Loucy (cell line): ENCODE data around the gene EHF.

Experiments
- H2AFZ ChIP-seq: fragments of 200-600 bp; sonication (generic); 2 replicates; pipeline ENCODE4 v1.6.0; 2016; ENCODE audit warnings: antibody characterized with exemption, mild to moderate bottlenecking, low read length, moderate library complexity
- H3F3A ChIP-seq: fragments of 200-600 bp; 2 replicates; pipeline ENCODE4 v1.6.0; 2016; ENCODE audit warnings: antibody characterized with exemption, low read depth, mild to moderate bottlenecking
- H3K27me3 ChIP-seq: fragments of 200-600 bp; sonication (generic); 2 replicates; pipeline ENCODE4 v1.6.1; 2014; ENCODE audit warnings: low read length, mild to moderate bottlenecking; ENCODE audit not compliant: insufficient read depth, poor library complexity, severe bottlenecking
- H3K36me3 ChIP-seq: fragments of 200-600 bp; sonication (generic); 2 replicates; pipeline ENCODE4 v1.6.1; 2016; ENCODE audit warnings: low read length; ENCODE audit not compliant: insufficient read depth
- H3K4me1 ChIP-seq: fragments of 200-600 bp; sonication (generic); 2 replicates; pipeline ENCODE4 v1.5.1; 2014; ENCODE audit warnings: low read length, mild to moderate bottlenecking; ENCODE audit not compliant: insufficient read depth, poor library complexity, severe bottlenecking
- H3K4me2 ChIP-seq: fragments of 200-600 bp; sonication (generic); 2 replicates; pipeline ENCODE4 v1.6.0; 2014; ENCODE audit warnings: antibody characterized with exemption, low read length, low read depth, mild to moderate bottlenecking; ENCODE audit not compliant: poor library complexity, severe bottlenecking
- H3K4me3 ChIP-seq: fragments of 200-600 bp; sonication (generic); 2 replicates; pipeline ENCODE4 v1.5.1; 2014; ENCODE audit warnings: low read length, mild to moderate bottlenecking, mixed read lengths; ENCODE audit not compliant: poor library complexity, severe bottlenecking
- H3K79me2 ChIP-seq: fragments of 200-600 bp; sonication (generic); 2 replicates; pipeline ENCODE4 v1.6.1; 2014; ENCODE audit warnings: low read length; ENCODE audit not compliant: insufficient read depth
- H3K9ac ChIP-seq: fragments of 200-600 bp; sonication (generic); 2 replicates; pipeline ENCODE4 v1.6.0; 2014; ENCODE audit warnings: mild to moderate bottlenecking, low read depth, low read length, moderate library complexity; ENCODE audit not compliant: poor library complexity, severe bottlenecking
- H3K9me2 ChIP-seq: fragments of 200-600 bp; sonication (generic); replicated peaks from 2 replicates; pipeline ENCODE4 v1.6.1; 2016; ENCODE audit warnings: low read depth, low read length, mixed read lengths
- H3K9me3 ChIP-seq: fragments of 200-600 bp; sonication (generic); 2 replicates; pipeline ENCODE4 v1.6.1; 2014; ENCODE audit warnings: mild to moderate bottlenecking, antibody characterized with exemption, low read length, low read depth; ENCODE audit not compliant: insufficient read depth
- H4K20me1 ChIP-seq: fragments of 200-600 bp; sonication (generic); 2 replicates; pipeline ENCODE4 v1.6.0; 2014; ENCODE audit warnings: antibody characterized with exemption, low read length, mild to moderate bottlenecking; ENCODE audit not compliant: insufficient read depth, poor library complexity, severe bottlenecking
- EZH2phosphoT487 ChIP-seq: fragments of 200-600 bp; IDR thresholded peaks from 2 replicates; pipeline ENCODE4 v1.6.1; 2018; ENCODE audit warnings: antibody characterized with exemption, mild to moderate bottlenecking, moderate library complexity, borderline replicate concordance
- TF ChIP-seq, protein P1 (sequence below): fragments of 200-600 bp; sonication (generic); conservative IDR thresholded peaks from 2 replicates; pipeline ENCODE4 v1.5.1; 2014; ENCODE audit warnings: mild to moderate bottlenecking, antibody characterized with exemption, low read length

Gene EHF

DNA sequence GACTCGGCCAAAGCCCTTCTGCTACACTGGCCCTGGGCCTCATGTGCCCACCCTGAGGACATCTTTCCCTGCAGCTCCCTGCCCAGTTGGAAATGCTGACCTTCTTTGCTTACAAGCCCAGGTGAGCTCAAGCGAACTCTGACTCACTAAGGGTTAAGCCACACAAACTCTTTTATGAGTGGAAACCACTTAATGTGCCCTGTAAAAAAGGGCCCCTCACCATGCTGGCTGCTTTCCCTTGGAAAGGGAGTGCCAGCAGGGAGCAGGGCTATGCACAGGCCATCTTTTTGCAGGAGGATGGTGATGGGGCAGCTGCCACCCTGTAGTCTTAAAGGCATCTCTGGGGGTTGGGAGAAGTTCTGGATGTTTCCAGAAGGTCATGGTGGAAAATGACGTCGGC is 18.7 kb downstream of the EHF start:
- H3K9ac ChIP-seq: peak overlapping the region; percentile 3
- H3K4me1 ChIP-seq: peaks cover 15% of the 10 kb centered on the region
- H3K36me3 ChIP-seq: no peaks in the 10 kb centered on the region
- H3K27me3 ChIP-seq: no peaks in the 10 kb centered on the region
- no peak overlapping the region for H3K4me3 ChIP-seq
- H3K9me2 ChIP-seq: no peaks in the 10 kb centered on the region
- H3K4me2 ChIP-seq: no peak overlapping the region
- H3K9me3 ChIP-seq: no peaks in the 10 kb centered on the region
- TF ChIP-seq, protein P1, sequence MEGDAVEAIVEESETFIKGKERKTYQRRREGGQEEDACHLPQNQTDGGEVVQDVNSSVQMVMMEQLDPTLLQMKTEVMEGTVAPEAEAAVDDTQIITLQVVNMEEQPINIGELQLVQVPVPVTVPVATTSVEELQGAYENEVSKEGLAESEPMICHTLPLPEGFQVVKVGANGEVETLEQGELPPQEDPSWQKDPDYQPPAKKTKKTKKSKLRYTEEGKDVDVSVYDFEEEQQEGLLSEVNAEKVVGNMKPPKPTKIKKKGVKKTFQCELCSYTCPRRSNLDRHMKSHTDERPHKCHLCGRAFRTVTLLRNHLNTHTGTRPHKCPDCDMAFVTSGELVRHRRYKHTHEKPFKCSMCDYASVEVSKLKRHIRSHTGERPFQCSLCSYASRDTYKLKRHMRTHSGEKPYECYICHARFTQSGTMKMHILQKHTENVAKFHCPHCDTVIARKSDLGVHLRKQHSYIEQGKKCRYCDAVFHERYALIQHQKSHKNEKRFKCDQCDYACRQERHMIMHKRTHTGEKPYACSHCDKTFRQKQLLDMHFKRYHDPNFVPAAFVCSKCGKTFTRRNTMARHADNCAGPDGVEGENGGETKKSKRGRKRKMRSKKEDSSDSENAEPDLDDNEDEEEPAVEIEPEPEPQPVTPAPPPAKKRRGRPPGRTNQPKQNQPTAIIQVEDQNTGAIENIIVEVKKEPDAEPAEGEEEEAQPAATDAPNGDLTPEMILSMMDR: no peak
- TF ChIP-seq EZH2phosphoT487: no peak
- no peak overlapping the region for H2AFZ ChIP-seq
- H3K79me2 ChIP-seq: no peaks in the 10 kb centered on the region
- H4K20me1 ChIP-seq: no peaks in the 10 kb centered on the region
- H3F3A ChIP-seq: no peaks in the 10 kb centered on the region

DNA sequence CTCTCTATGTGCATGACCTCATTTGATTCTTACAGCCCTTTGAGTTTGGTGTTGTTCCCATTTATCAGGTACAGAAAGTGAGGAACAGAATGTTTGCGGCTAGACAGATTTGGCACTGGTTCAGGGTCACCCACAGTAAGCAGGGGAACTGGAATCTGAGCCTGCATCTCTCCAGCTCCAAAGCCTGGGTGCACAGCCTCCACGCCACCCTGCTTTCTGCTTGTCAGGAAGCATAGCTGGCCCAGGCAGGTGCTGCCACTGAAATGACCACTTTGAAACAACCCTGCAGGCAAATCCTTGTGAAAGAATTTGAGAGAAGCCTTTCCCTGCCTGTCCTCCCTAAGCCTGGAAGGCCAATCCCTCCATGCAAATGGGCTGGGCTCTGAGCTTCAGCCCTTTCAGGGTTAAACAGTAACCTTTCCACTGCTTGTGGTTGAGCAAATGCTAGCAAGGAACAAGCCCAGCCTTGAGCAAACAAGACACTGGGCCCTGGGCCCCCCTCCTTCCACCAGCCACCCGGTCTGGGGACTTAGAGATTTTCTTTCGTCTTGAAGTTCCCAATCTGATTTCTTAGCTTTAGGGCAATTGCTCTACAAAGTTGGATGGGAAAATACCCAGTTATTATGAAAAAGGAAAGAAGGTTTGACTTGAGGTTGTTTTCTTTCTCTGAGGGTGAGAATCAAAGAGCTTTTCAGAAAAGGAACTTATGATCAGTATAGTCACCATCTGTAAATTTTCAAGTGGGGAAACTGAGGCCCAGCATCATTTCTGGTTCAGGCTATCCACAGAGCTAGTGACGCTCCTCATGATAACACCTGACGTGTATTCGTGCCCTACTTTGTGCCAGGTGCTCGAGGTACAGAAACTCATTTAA is 19.4 kb downstream of the EHF start:
- Histone ChIP-seq H4K20me1 (no peaks in the 10 kb centered on the region), H3K9ac (peak overlapping the region; percentile 3), H3K36me3 (no peaks in the 10 kb centered on the region), H3K9me3 (no peaks in the 10 kb centered on the region), H3K9me2 (no peaks in the 10 kb centered on the region), H3K4me3 (no peak overlapping the region), H3K4me2 (no peak overlapping the region), H3F3A (no peaks in the 10 kb centered on the region), H2AFZ (0 out of 2 replicates have a peak overlapping the region, but pooled peaks have one; percentile 45), H3K4me1 (peaks cover 15% of the 10 kb centered on the region), H3K79me2 (no peaks in the 10 kb centered on the region), H3K27me3 (no peaks in the 10 kb centered on the region)
- no peak for TF ChIP-seq EZH2phosphoT487
- TF ChIP-seq, protein P1: no peak

DNA sequence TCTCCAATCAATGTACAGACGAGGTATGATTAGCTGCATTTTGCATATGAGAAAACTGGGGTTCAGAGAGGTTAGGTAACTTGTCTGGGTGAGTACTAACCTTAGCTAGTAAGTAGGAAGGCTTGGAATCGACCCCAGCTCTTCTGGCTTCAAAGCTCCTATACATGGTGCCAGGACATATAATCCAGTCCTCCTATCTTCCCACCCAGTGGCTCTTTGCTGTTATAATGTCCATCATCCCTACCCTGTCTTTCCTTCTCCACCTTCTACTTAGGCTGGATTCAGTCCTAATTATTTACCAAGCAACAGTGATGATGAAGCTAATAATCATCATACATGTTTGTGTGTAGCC is 20.0 kb downstream of the EHF start:
- Histone ChIP-seq H3K27me3 (no peaks in the 10 kb centered on the region), H3K4me1 (peaks cover 15% of the 10 kb centered on the region), H3K9ac (no peak overlapping the region), H3K36me3 (no peaks in the 10 kb centered on the region), H4K20me1 (no peaks in the 10 kb centered on the region), H2AFZ (no peak overlapping the region), H3K9me3 (no peaks in the 10 kb centered on the region), H3F3A (no peaks in the 10 kb centered on the region), H3K9me2 (no peaks in the 10 kb centered on the region), H3K4me3 (no peak overlapping the region), H3K79me2 (no peaks in the 10 kb centered on the region), H3K4me2 (no peak overlapping the region)
- no peak for TF ChIP-seq EZH2phosphoT487
- TF ChIP-seq, protein P1: no peak
